ENCODE results near the gene MYO18A.

GRCh38 chr17:29193146-29193545 is 12.9 kb upstream of the MYO18A start:
- TF ChIP-seq CTCF (optimal IDR thresholded peaks at IDR 0.05 in 1 of 3, IDR thresholded peaks at IDR 0.05 in 1 of 3, conservative IDR thresholded peaks at IDR 0.05 in 1 of 3; ENCODE audit: extremely low read depth in 1 of 3, insufficient read depth in 2 of 3, low read length in 3 of 3) (no peak), EZH2 (IDR thresholded peaks at IDR 0.05; ENCODE audit: low read length) (no peak)

Measured in keratinocyte (primary cell).